Muscle layer of colon (tissue), 2 donors: ENCODE results near the gene VANGL1.

Experiments used
- H3K27ac ChIP-seq: one replicate; pipeline ENCODE4 v1.7.0; 2013; ENCODE audit warnings: low read depth, mild to moderate bottlenecking, low read length, moderate library complexity
- H3K27me3 ChIP-seq, 2 donors: one replicate each; pipeline ENCODE4 v1.7.0; 2013; ENCODE audit warnings: low read length in 2 of 2, mild to moderate bottlenecking in 2 of 2; ENCODE audit not compliant: insufficient read depth in 2 of 2, control insufficient read depth in 1 of 2
- H3K36me3 ChIP-seq: one replicate; pipeline ENCODE4 v1.7.0; 2013; ENCODE audit warnings: mild to moderate bottlenecking, low read length; ENCODE audit not compliant: insufficient read depth
- H3K4me1 ChIP-seq: one replicate; pipeline ENCODE4 v1.7.0; 2013; ENCODE audit warnings: mild to moderate bottlenecking, low read length; ENCODE audit not compliant: insufficient read depth
- H3K4me3 ChIP-seq, 2 donors: one replicate each; pipeline ENCODE4 v1.7.0; 2013; ENCODE audit warnings: low read length in 2 of 2, low read depth in 1 of 2, mild to moderate bottlenecking in 1 of 2, moderate library complexity in 1 of 2
- H3K9ac ChIP-seq: one replicate; pipeline ENCODE4 v1.7.0; 2013; ENCODE audit warnings: low read length
- H3K9me3 ChIP-seq: one replicate; pipeline ENCODE4 v1.7.0; 2013; ENCODE audit warnings: mild to moderate bottlenecking, low read length
- donor health status: abdominal sarcoma.
- donor health status: Adenocarcinoma of cecum.

Gene VANGL1

DNA sequence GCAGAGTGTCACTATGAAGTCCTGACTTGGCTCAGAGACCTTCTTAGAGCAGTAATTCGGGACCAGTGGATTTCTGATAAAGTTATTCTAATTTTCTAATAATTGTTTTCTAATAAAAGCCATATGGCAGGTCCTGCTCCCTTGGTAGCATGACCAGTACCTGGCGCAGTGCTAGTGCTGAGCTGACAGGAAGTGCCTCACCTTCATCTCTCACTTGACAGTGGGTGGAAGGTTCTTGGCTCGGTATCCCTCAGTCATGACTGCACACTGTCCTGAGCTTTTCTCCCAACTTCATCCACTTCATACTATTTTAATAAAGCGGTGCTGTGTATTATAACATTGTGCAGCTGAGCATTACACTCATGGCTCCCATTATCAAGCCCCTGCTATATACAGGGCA is 14.1 kb downstream of the VANGL1 start:
- no peaks in the 10 kb centered on the region for H3K27me3 ChIP-seq
- peaks cover 29% of the 10 kb centered on the region for H3K36me3 ChIP-seq
- H3K4me1 ChIP-seq = peaks cover 19% of the 10 kb centered on the region
- no peaks in the 10 kb centered on the region for H3K9me3 ChIP-seq
- H3K27ac ChIP-seq = no peak overlapping the region
- no peak overlapping the region for H3K4me3 ChIP-seq
- no peak overlapping the region for H3K9ac ChIP-seq

DNA sequence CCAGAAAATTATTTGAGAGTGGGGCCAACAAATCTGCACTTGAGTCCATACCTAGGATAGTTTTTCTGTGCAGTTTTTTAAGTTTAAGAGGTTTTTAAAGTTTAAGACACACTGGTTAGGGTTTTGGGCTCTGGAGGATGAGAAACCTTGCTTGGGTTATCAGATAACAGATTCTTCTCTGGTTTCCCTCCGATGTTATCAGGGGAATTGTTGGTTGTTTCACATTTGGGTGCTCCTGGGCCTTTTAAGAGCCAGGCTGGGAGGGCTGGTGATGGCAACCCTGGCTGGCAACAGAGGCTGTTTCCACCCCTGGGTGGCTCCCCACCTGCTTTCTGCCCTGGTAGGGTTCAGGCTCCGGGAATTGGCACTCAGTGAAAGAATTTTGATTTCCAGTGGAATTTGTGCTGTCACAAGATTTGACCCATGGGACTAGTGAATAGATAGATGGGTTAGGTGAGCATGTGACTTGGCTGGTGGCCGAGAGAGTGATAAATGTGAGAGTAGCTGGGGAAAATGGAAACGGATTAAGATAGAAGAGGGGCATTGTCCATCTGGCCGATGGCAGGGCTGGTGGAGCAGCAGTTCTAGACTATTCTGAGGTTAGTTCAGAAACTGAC is 14.8 kb downstream of the VANGL1 start:
- H3K4me1 ChIP-seq = peaks cover 19% of the 10 kb centered on the region
- no peaks in the 10 kb centered on the region for H3K9me3 ChIP-seq
- H3K27me3 ChIP-seq = no peaks in the 10 kb centered on the region
- no peak overlapping the region for H3K4me3 ChIP-seq
- no peak overlapping the region for H3K9ac ChIP-seq
- no peak overlapping the region for H3K27ac ChIP-seq
- peaks cover 26% of the 10 kb centered on the region for H3K36me3 ChIP-seq

DNA sequence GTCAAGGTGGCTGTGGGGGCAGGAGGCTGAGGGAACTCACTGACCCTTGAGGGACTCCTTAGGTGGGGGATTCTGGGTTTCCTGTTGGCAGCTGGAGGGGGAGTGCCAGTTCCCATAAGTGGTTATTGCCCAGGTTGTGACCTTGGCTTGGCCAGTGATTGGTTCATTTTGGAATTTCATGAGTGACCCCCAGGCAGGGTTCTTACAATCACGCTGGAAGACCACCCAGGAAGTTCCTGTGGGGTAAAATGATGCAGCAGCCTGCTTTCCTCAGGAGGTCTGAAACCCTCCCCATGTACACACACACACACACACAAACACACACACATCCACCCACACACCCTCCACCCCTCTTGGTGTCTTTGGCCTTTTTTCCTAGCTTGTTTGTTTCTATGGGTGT is 16.9 kb downstream of the VANGL1 start:
- H3K9ac ChIP-seq = no peak overlapping the region
- H3K27ac ChIP-seq = no peak overlapping the region
- H3K4me3 ChIP-seq = no peak overlapping the region
- peaks cover 21% of the 10 kb centered on the region for H3K36me3 ChIP-seq
- H3K27me3 ChIP-seq = no peaks in the 10 kb centered on the region
- peaks cover 19% of the 10 kb centered on the region for H3K4me1 ChIP-seq
- no peaks in the 10 kb centered on the region for H3K9me3 ChIP-seq

DNA sequence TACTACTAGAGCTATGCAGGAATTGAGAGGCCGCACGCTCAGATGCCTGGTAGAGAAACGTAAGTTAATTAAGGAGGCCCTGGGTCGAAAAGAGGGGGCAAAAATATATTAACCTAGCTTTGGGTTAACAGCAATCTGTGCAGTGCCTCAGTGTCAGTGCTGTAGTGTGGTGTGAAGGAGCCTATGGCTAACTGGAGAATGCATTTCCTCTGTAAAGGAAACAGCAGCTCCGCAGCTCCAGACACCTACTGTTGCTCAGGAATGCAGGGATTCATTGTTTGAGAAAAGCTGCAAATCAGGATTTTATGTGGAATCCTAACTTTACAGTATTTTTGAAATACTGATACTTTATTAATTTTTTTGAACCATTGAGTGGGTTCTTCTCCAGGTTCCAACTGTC is 18.4 kb downstream of the VANGL1 start:
- peaks cover 36% of the 10 kb centered on the region for H3K36me3 ChIP-seq
- H3K27ac ChIP-seq = no peak overlapping the region
- no peak overlapping the region for H3K4me3 ChIP-seq

DNA sequence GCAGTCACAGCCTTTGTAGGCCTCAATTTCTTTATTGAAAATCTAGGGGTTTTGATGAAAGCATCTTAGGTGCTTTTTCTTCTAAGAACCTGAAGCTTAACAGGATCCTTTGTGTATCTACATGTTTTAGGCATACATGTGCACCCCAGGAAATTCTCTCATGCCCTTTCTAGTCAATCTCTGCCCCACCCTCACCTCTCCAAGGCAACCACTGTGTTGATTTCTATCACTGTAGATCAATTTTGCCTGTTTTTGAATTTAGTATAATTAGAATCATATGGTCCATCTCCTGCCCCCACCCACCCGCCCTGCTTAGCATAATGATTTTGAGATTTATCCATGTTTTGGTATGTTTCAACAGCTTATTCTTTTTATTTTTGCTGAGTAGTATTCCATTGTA is 19.4 kb downstream of the VANGL1 start:
- Histone ChIP-seq H3K27me3 (no peaks in the 10 kb centered on the region), H3K36me3 (peaks cover 43% of the 10 kb centered on the region), H3K4me1 (peaks cover 6% of the 10 kb centered on the region), H3K27ac (no peak overlapping the region), H3K4me3 (no peak overlapping the region), H3K9ac (no peak overlapping the region), H3K9me3 (no peaks in the 10 kb centered on the region)

More for the DNA sequence above, 18.4 kb downstream of the VANGL1 start:
- Histone ChIP-seq H3K4me1 (peaks cover 13% of the 10 kb centered on the region), H3K27me3 (no peaks in the 10 kb centered on the region), H3K9ac (no peak overlapping the region), H3K9me3 (no peaks in the 10 kb centered on the region)

DNA sequence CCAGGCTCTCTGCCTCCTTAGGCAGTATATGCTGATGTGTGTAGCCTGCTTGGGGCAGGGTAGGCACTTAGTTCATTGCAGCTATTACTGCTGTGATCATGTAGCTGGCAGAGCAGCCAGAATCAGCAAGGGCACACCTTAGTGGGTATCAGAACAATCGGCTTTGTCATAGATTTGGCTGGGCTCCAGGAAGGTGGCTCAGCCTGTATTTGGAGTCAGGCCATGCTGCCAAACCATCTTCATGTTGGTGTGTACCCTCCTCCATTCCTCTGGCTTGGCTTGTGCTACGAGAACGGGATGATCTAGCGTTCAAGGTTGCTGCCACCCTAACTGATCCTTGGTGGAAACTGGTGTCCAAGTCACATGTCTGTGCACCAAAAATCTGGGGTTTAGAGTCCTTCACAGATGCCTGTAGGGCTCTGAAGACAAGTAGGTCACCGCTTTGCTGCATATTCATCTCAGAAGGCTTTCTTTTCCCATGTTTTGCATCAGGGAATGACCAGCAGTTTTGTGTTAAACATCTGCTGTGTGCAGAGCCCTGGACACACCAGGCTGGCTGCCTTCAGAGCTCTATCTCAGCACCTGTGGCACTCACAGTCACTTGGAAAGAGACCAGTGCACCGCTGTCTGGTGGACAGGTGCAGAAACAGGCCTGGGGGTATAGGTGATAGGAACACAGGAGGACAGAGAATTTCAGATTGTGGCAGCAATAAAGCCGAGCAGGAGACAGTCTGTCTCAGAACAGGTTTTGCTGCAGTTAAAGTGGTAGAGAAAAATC is 23.7 kb downstream of the VANGL1 start:
- Histone ChIP-seq H3K4me1 (peaks cover 36% of the 10 kb centered on the region), H3K27ac (no peak overlapping the region), H3K9me3 (no peaks in the 10 kb centered on the region), H3K36me3 (peaks cover 34% of the 10 kb centered on the region), H3K4me3 (no peak overlapping the region), H3K27me3 (no peaks in the 10 kb centered on the region), H3K9ac (no peak overlapping the region)

DNA sequence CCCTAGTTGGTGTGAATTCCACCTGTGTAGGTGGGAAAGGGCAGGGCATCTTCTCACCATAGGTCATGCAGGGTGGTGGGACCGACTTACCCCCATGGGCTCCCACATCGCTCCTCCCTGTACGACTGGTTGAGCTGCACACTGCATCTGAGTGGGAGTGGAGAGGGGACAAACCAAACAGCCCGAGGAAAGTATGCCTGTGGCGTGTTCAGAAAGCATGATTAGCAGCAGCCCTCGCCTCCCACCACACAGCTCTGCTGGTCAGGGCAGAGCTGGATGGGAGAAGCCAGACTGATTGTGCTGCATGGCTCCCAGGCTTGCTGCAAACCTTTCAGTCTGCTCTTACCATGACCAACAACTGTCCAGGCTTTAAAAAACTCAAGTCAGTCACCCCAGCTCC is 24.4 kb downstream of the VANGL1 start:
- Histone ChIP-seq H3K9ac (no peak overlapping the region), H3K4me3 (no peak overlapping the region), H3K27ac (no peak overlapping the region), H3K4me1 (peaks cover 43% of the 10 kb centered on the region), H3K27me3 (no peaks in the 10 kb centered on the region), H3K9me3 (no peaks in the 10 kb centered on the region), H3K36me3 (peaks cover 29% of the 10 kb centered on the region)

DNA sequence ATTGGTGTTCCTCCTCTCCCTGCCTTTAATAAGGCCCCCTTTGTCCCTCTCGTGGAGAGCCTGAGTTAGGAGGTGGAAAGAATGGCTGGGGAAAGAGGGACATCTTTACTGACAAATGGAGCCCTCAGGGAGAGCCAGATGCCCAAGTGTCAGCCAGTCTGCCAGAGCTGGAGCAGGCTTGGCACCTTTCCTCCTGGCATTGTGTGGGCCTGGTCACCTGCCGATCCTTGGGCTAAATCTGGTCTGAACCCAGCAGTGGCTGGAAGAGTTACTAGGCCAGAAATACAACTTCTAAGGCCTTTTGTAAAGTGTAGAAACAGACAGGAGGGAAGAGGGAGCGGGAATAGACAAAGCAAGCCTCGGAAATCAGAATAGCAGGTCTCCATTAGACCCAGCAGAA is 24.9 kb downstream of the VANGL1 start:
- Histone ChIP-seq H3K27me3 (no peaks in the 10 kb centered on the region), H3K36me3 (peaks cover 29% of the 10 kb centered on the region), H3K4me1 (peaks cover 48% of the 10 kb centered on the region), H3K9me3 (no peaks in the 10 kb centered on the region), H3K9ac (no peak overlapping the region), H3K27ac (no peak overlapping the region), H3K4me3 (no peak overlapping the region)

DNA sequence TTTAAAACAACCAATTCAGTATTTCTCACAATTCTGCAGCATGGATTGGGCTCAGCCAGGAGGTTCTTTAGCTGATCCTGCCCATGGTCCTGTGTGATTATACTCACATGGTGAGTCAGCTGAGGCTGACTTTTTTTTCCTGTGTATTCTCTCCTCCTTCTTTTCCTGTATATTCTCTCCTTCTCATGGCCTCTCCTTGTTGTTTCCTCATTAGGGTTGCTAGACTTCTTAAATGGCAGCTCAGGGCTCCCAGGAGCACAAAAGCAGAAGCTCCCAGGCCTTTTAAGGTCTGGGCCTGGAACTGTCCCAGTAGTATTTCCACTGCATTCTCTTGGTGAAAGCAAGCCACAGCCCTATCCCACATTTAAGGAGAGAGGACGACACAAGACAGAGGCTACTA is 26.8 kb downstream of the VANGL1 start:
- Histone ChIP-seq H3K9me3 (no peaks in the 10 kb centered on the region), H3K36me3 (peaks cover 22% of the 10 kb centered on the region), H3K27me3 (no peaks in the 10 kb centered on the region), H3K27ac (no peak overlapping the region), H3K4me3 (no peak overlapping the region), H3K4me1 (peaks cover 66% of the 10 kb centered on the region), H3K9ac (no peak overlapping the region)

DNA sequence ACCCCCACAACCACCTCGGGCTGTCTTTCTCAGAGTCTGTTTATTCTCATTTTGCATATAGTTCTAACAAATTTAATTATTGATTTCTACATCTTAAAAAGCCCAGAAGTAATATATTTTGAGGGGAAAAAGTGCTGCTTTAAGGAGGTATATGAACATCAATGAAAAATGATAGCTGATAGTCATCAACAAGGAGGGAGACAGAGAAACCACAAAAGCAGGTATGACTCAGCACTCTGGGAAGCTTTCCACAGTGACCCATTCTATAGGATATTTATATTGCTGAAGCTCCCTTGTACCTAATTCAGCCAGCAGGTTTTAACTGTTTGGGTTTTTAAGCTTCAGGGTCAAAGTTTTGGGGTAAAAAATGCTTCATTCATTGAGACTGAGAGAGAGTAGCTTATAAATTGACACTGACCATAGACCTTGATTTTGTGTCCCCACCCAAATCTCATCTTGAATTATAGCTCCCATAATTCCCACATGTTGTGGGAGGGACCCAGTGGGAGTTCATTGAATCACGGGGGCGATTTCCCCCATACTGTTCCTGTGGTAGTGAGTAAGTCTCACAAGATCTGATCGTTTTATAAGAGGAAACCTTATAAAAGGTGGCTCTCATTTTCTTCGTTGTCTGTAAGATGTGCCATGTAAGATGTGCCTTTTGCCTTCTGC is 27.4 kb downstream of the VANGL1 start:
- H3K4me1 ChIP-seq = peaks cover 72% of the 10 kb centered on the region
- H3K9me3 ChIP-seq = no peaks in the 10 kb centered on the region
- H3K9ac ChIP-seq = no peak overlapping the region
- H3K4me3 ChIP-seq = no peak overlapping the region
- no peak overlapping the region for H3K27ac ChIP-seq
- no peaks in the 10 kb centered on the region for H3K27me3 ChIP-seq
- peaks cover 17% of the 10 kb centered on the region for H3K36me3 ChIP-seq

DNA sequence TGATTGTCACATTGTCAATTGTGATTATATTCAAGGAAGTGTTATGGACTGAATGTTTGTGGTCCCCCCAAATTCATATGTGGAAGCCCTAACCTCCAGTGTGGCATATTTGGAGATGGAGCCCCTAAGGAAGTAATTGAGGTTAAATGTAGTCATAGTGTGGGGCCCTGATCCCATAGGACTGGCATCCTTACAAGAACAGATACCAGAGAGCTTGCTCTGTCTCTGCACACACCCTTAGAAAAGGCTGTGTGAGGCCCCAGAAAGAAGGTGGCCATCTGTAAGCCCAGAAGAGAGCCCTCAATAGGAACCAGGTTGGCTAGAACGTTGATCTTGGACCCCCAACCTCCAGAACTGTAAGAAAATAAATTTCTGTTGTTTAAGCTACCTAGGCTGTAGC is 28.1 kb downstream of the VANGL1 start:
- H3K4me3 ChIP-seq = no peak overlapping the region
- no peaks in the 10 kb centered on the region for H3K9me3 ChIP-seq
- H3K36me3 ChIP-seq = peaks cover 9% of the 10 kb centered on the region
- peak overlapping the region; percentile 42 for H3K27ac ChIP-seq
- H3K9ac ChIP-seq = no peak overlapping the region
- peaks cover 76% of the 10 kb centered on the region for H3K4me1 ChIP-seq
- H3K27me3 ChIP-seq = no peaks in the 10 kb centered on the region
